HG02610 (cell line): Measurements from ENCODE around the gene CDRT4.

Experiments
- ATAC-seq: cut with Tn5 transposase; IDR thresholded peaks from one replicate; pipeline ENCODE4 v1.9.1; 2021; ENCODE audit warnings: mild to moderate bottlenecking, moderate library complexity; ENCODE audit not compliant: unreplicated experiment

The CDRT4 gene

DNA sequence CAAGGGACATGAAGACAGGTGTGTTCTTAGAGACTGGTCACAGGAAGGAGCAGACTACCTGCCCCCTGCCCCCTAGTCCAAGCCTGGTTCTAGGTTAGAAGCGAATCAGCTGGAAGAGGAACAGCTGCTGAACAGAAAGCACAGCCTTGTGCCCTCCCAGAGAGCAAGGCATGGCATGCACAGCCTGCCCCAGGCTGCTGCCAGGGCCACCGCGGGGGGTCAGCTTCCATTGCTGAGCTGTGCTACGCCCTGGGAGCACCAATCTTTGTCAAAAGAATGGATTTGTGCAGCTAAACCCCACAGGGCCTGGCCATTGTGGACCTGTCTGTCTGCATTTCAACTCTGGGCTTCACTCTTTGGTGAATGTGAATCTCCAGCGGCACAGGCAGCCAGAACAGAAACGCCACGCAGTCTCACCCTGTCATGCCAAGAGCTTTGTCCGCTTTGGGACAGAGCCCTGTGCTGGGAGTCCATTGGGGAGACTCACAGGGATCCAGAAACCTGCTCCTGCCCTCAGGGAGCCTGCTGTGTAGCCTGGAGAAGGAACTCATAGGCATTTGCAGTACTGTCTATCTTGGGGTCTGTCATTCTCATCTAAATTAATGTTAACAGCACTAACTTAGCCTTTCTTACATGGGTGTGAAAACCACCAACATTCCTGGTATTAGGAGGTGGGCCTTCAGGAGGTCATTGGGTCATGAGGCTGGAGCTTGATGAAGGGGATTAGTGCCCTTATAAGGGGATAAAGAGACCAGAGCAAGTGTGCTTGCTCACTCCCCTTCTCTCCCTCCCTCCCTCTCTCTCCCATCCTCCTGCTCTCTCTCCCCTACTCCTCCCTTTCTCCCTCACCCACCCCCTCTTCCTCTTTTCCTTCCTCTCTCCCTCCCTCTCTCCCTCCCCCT is 25.6 kb upstream of the CDRT4 start:
- ATAC-seq: no peak

DNA sequence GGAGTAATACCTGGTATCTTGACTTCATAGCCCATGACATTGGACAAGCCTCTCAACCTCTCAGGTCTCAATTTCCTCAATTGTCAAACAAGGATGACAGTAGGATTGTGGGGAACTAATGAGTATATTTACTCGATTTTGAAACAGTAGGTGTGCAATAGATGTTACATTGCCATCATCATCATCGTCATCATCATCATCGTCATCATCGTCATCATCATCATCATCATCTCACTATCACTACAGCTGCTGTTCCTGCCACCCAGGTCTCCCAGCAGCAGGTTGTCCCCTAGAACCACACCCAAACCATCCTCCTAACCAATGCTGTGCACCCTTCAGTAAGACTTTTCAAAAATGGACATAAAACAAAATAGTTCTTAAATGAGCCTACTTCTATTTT is 24.8 kb upstream of the CDRT4 start:
- no peak for ATAC-seq

DNA sequence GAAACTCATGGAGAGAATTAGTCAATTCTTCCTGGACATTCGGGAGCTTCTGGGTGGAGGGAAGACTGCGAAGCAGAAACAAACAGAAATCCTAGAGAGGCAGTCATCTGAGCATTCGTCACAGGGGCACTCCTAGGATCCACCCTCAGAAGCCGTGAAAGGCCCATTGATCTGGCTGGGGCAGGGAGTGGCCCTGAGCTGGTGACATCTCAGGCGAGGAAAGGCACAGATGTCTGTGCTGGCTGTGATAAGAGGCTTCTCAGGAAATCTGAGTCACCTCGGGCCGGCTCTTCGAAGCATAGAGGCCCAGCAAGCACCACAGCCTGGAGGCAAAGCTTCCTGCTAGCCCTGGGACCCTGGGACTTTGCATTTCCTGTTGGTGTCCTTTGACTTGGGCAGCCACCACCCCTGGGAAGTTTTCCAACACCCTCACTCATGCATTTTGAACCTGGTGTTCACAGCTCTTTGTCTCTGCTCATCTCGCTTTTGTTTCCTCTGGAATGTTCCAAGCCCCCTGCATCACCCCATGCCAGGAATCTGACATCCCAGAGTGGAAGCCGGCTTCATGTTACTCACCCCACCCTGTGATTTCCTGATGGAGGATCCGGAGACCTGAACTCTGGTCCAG is 23.3 kb upstream of the CDRT4 start:
- no peak for ATAC-seq

DNA sequence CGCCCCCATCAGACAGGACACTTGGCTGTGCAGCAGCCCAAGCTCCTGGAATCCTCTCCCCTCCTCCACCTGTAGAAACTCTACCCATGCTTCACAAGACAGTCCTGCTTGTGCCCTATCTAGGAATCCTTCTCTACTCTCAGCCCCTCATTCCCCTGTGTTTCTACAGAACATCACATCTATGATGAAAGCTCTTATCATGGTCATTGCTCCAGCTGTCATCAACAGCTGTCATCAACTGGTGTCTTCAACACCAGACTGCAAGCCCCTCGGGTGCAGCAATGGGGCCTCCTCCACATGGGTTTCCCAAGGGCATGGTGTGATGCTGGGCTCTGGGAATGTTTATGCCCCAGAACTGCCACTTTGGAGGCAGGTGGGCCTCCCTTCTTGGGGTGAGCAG is 21.1 kb upstream of the CDRT4 start:
- ATAC-seq: no peak

DNA sequence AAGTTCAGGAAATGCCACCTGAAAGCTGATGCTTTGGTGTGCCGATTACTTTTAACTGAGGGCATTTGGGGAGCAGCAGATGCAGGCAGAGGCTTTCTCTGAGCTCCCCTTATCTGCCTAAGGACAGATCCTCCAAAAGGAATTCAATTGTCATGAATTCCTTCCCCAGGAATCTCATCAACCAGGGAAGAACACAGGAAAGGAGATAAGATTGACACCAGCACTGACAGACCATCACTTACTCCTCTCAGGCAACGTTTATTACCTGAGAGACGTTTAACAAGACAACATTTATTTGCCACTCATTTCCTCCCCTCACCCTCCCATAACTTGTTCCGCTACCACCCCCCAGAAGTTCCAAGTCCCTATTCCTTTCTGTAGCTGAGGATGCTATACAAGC is 17.6 kb upstream of the CDRT4 start:
- no peak for ATAC-seq

DNA sequence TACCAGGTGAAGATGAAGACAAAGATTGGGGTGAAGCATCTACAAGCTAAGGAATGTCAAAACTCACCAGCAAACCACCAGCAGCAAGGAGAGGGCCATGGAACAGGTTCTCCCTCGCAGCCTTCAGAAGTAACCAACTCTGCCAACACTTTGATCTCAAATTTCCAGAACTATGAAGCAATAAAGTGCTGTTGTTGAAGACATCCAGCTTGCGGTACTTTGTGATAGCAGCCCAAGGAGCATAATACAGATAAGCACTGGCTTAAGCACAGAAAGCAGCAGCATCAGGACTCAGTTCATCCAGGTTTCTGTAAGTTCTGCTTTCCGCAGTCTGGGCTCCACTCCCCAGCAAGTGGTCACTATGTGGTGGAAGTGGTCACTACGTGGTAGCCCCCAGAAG is 16.0 kb upstream of the CDRT4 start:
- no peak for ATAC-seq

DNA sequence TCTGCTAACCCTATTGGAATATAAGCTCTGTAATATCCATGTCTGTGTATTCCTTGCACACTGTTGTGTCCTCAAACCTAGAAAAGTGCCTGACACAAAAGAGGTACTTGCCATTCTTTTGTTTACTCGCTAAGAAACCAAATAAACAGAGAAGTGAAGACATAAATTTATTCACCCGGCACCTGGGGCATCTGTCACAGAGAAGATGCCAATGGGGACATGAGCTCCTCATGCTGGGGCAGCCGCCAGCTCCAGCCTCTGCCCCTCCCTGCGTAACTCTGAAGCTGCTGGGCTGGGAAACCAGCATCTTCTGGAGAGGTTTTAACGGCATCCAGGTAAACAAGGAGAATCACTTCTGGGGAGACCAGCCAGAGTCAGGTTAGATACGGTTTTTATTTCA is 15.1 kb upstream of the CDRT4 start:
- ATAC-seq: no peak

DNA sequence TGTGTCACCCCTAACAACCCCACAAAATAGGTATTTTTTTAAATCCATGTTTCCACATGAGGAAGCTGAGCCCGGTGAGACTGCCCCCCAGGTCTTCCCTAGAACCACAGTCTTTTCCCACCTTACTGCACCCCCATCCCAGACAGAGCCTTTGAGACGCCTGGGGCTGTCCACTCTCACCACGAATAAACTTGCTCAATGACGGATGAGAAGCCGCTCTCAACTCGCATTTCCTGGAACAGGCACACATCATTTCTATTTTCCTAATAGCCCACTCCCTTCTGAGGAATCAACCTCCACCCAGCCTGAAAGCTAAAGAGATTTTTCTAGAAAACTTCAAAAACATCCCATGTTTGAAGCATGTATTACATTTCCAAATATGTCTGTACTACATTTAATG is 14.1 kb upstream of the CDRT4 start:
- ATAC-seq: no peak

DNA sequence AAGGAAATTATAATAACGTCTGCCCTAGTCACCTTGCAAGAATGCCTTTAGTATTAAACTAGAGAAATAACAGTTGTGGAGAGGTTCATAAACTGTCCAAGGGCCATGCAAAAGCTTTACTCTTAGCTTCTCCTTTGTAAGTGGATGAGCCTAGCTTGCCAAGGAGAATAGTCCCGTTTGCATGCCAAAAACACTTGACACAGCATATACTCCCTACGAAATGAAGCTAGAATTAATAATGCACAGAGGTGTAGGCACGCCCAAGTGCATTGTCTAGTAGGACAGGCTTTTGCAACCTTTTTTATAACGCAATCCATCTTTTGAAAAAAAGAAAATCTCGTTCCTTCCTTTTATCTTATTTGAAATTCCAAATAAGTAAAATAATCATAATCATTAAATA is 12.8 kb upstream of the CDRT4 start:
- no peak for ATAC-seq

DNA sequence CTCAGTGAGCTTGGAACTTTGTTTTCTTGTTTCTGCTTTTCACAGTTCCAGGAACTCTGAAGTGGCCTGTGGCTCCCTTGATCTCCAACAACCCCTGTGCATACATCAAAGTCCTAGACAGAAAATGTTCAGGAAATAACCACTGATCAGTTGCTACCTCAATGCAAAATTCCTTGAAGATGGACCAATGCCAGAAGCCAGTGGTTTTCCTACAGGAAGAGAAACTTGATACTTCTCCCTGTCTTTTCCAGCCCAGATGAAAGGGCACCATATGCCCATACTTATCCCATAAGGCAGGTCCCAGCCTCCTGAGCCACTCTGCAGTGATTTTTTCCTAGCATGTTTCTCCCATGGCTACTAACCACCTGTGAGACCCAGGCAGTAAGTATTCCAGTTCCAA is 12.3 kb upstream of the CDRT4 start:
- no peak for ATAC-seq

DNA sequence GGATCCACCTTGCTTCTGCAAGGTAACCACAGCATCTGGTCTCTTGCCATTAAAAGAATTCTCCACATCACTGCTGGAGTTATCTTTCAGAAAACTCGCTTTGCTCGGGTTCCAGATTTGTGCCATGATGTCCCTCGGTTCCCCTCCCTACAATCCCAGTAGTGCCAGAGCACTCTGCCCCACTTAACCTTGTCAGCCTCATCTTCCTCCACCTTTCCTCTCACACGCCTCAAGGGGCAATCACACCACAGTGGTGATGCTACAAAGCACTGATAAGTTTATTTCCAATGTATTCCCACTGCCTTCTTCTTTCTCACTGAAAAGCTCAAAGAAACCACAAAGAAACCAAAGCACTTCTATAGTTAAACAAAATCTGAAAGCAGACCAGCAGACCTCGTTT is 11.4 kb upstream of the CDRT4 start:
- no peak for ATAC-seq

DNA sequence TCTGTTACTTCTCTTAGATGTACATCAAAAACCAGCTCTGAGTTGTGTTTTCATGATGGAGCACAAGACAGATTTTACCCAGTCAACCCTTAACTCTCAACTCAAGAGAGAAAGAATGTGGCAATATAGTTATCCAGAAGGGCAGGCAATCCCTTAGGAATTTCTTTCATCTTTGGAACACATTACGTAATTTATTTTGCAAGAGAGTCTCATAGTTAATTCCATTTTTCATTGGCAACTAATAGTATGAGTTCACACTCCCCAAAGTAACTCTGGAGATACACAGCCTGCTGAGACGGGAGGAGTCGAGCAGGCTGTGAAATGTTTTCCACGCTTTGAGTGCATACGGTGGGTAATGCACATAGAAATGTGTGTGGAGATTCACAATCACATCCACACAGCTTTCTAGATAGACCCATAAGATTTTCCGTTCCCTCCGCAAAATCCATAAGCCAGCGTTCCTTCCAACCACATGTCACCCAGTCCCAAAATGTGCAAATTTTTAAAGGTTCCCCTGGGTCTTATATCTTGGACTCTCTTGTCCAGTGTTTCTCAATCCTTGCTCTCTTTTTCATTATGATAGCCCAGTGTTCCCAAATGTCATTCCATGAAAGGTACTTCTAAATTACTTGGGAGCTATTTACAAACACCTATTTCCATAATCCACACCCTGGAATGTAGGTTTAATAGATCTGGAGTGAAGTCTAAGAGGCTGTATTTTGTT is 8.4 kb upstream of the CDRT4 start:
- ATAC-seq: no peak

DNA sequence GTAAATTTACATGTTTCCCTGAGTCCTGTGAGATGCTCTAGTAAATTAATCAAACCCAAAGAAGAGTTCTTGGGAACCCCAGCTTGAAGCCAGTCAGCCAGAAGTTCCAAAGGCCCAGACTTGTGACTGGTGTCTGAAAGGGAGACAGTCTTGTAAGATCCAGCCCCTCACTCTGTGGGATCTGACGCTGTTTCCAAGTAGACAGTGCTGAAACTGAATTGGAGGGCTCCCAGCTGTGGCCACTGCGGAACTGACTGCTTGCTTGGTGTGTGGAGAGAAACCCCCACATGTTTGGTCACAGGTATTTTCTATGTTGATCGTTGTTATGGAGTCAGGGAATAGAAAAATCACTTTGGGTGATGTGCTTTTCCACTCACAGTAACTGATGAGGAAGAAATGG is 5.5 kb upstream of the CDRT4 start:
- ATAC-seq: no peak

DNA sequence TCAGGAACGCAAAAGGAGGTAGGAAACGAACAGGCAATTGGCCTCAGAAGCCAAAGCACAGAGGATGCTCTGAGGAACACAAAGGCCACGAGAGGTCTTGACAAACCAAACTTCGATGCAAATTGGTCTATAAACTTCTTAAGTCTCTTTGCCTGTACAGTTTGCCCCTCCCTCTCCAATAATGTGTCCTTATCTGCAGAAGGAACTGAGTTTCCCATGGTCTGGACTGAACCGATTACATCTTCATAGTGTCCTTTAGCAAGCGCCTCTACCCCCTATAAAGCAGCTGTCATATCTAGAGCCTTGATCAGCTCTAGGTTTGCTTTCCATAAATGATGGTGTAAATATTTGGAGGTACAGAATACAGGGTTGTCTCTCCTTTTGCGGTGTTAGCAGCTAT is 3.1 kb upstream of the CDRT4 start:
- ATAC-seq: no peak

DNA sequence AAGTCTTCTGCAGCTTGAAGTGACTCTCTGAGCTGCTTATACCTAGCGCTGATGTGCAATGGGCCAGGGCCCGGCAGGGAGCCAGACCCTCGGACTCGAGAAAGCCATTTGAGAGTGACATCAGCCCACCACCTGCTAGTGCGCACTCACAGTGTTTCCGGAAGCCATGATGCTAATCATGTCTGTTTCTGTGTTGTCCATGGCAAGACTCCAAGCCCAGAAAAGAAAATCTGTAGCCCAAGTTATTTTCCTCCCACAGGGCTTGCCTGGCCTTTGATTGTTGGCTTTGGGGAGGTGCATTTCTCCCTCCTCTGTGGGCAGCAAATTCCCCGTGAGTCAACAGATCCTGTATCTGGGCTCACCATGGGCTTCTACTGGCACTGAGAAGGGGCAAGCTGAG is 1.8 kb upstream of the CDRT4 start:
- ATAC-seq: no peak

DNA sequence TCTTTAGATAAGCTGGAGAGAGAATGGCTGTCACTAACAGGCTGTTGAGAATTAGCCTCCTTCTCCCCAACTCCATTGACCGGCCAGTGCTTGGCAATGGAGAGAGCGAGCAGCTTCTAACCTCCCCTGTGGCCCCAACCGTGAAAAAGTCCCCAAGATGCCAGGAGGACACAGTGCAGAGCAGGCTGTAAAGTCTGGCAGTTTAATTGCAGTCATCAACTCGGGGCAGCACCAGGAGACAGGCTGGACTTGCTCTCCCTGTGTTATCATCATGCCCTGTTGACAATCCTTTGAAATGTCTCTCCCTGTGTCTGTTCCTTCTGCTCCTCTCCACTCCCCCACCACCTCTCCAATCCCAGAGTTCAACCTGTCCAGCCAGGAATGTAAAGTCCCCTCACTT is 705 bp upstream of the CDRT4 start:
- ATAC-seq: no peak

DNA sequence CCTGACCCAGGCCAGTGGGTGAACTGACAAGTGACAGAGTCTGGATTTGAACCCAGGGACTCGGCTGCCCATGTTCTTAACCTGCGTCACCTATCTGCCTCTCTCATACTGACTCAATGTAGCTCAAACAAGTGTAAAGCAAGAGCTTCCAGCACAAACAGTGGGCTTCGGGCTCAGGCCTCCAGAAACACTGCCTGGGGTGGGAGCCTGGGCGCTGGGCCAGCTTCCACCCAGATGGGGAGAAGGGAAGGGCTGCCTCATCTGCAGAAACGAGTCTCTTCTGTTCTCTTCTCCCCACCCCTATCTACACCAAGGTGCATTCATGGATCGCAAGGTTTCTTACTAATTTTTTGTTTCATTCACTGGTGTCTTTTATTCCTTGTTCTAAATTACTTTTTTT is 1.3 kb downstream of the CDRT4 start:
- ATAC-seq: no peak

DNA sequence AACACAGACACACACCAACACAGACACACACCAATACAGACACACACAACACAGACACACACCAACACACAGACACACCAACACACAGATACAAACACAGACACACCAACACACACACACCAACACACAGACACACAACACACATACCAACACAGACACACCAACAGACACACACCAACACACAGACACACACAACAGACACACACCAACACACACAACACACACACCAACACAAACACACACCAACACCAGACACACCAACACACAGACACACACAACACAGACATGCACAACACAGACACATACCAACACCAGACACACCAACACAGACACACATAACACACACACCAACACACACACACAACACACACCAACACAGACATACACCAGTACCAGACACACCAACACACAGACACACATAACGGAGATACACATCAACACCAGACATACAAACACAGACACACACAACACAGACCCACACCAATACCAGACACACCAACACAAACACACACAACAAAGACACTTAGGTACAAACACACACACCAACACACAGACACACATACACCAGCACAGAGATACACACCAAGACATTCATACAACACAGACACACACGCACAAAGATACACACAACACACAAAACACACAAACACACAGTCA is 2.2 kb downstream of the CDRT4 start:
- no peak for ATAC-seq

DNA sequence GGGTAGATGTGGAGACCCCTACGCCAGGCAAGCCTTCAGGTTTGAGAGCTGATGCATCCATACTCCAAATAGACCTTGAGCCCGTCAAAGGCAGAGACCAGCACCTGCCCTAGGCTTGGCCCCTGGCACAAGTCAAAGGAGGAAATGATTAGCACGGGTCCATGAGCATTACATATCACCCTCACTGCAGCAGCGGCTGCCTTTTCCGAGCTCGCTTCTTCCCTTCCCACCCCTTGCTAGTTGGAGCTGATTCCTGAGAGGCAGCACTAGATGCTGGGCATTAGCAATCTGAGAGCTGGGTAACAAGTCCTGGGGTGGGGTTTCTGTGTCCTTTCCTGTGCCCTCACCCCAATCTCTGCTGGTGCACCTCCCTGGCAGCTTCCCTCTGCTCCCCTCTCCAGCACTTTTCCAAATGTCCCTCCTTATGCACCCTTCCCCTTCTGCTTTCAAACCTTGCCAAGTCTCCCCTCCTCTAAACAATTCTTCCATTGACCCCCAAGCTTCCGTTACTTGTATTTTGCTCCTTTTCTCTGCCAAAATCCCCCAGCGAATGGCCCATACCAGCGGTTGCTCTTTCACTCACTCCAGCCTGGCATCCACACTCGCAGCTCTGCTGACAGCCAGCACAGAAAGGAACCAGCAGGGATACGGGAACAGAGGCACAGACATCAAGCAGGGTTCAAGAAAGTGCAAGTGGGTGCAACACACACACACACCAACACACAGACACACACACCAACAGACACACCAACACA is 3.0 kb downstream of the CDRT4 start:
- no peak for ATAC-seq

DNA sequence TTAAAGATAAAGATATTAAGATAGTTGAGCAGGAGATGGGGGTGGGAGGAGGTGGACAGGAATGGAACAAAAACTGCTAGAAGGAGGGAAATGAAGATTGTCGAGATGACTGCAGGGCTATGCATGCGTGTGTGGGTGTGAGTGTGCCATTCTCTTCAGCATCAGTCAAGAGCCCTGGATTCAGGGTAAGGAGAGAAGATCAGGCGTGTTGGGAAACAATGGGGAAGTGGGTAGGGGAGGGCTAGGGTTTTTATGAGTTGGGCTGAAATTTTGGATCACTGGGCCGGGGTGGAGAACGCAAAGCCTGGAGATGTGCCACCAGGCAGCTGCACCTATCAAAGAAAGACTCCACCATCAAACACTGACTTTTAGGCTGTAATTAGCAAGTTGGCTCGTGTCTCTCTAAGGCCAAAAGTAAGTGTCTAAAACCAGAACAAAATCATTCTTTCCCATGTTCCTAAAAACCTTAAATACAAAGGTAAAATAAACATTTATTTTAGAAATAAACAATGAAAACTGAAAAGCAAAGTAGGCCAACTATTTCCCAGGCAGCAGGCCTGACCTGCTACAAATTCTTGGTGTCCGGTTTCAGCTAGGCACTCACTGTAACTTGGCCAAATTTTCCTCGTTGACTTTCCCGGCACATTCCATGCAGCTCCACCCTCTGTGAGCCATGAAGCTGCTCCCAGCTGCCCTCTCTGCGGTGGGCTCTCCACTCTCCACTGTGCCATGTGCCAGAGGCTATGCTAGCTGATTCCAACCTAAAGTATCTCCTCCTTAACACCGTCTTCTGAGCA is 4.2 kb downstream of the CDRT4 start:
- no peak for ATAC-seq
